ENCODE measurements around the gene FUBP3.

Gene FUBP3

DNA sequence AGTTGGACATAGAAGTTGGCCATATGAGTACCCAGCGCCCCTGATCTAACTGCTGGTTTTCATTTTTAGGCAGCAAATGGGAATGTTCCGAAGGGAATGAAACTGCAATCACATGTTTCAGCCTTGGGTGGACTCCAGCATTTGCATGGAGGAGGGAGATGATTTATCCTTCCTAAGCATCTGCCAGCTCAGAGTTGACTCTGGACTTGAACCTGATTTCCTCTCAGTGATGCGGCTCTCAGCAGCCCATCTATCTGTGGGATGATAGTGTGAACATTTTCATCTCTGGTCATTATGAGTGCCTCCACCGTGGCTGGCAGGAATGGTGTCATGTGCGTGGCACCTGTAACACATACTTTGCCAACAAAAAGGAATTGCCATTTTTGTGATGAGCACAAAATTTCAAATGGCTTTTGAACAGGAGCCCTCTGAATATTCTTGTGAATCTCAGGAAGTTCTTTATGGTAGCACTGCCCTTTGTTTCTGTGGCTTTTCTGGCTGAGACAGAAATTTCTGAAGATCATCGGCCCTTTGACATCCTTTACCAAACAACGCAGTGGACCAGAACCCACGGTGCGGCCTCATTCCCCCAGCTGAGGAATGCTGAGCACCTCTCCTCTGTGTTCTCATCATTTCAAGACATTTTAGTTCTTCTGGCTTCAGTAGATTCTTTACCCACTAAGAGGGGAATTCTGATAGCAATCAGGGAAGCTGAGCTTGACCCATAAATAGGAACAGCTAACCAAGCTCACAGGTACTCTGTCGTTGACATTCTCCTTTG lies 28.5 kb downstream of the FUBP3 start:
- no peak for DNase-seq (ENCODE audit: low read depth)

DNA sequence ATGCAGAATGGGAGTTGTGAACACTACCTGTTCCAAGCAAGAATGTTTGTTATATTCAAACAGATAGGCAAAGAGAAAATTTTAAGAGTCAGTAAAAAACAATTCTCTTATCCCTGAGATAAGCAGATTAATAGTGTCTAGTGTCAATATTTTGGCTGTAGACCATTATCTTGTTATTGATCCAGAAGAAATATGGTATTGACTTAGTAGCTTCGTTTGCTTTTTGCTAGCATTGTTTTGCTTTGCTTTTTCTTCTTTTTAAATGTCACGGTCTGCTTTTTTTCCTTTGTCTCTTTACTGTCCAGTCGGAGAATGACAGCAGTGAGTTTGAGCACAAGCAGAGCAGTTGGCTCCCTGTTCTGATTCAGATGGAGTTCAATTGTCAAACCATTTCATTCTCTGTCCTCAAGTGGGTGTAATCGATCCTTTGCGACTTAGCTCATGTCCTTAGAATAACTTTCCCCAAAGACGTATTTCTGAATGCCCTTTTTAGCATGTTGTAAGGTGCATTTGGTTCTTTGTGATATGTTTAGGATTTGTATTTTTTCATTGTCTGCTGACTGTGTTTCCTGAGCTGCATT lies 29.3 kb downstream of the FUBP3 start:
- DNase-seq (ENCODE audit: low read depth) = no peak

DNA sequence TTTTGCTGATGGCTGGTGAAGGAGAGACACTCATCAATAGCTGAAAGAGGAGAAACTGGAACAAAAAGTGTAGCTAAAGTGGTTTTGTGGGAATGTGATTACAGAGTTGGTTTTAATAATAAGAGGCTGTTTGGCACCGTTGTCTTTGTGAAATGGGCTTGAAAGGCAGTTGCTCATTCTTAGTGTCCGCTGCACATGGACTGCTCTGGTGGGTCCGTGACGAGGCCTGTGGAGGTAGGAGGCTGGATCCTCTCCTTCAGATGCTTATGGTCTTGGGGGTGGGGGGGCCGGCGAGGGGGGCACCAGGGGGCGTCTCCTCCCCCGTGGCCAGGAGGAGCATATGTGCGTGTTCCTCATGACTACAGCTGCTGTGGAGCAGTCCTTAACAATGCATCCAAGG lies 29.8 kb downstream of the FUBP3 start:
- DNase-seq (ENCODE audit: low read depth) = no peak

DNA sequence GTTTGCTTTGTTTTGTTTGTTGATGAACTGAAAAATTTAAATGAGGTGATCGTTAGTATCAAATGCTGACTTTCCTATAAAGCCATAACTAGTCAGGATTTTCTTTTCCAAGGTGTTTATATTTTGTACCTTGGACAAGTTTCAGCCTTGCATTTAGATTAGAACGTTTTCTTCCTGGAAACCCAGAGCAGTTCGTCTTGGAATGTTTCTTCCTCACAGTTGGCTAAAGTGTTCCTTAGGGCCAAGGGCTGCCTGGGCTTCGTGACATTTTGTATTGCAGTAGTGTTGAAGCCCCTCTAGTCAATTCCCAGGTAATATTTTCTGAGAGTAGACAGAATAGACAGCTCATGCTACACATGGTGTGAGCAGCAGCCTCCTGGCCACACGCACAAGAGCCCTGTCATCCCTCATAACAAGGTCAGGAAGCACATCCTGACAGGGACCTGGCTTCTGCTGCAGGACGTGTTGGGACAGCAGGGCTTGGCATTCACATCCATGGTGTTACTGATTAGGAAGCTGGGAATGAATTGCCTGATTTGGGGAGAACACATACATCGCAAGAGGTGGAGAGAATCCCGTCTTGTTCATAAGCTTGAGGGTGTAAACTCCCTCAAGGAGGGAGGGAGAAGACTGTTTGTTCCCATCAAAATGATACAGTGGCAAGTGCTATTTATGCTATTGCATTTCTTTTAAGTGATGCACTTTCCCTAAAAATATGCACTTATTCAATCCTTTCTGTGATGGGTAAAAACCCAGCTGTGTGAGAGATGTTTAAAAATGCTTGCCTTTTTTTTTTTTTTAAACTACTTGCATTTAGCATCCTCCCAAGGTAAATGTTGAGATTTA lies 31.7 kb downstream of the FUBP3 start:
- no peak for DNase-seq (ENCODE audit: low read depth)

DNA sequence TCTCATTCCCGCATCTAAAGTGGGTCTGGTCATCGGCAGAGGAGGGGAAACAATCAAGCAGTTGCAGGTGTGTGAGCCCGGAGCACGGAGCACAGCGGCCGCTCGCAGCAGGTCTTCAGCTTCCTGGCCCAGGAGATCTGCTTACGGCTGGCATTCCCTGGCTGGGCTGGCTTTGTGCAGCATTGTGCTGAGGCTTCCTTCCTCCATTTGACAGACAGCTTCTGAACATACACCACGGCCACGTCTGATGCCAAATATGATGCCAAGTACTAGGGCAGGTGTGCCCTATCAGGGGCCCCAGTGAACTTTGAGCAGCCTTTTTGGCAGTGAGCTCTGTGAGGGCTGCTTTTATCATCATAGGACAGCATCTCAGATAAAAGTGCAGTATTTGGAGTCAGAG lies 37.1 kb downstream of the FUBP3 start:
- DNase-seq (ENCODE audit: low read depth) = no peak

DNA sequence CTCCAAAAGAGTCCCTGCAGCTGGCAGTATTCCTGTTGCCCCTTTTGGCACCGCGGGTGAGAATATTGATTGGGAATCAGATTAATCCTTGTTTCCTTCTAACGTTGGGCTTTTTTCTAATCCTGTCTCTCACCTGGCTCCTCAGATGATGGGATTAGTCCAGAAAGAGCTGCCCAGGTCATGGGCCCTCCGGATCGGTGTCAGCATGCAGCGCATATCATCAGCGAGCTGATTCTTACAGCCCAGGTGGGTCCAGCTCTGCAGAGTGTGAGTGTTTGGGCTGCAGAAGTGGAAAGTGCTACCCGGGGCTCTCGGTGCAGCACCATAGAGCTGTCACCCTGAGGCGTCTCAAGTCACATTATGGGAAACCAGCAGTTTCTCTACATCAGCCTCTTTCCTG lies 44.1 kb downstream of the FUBP3 start:
- DNase-seq (ENCODE audit: low read depth) = no peak

DNA sequence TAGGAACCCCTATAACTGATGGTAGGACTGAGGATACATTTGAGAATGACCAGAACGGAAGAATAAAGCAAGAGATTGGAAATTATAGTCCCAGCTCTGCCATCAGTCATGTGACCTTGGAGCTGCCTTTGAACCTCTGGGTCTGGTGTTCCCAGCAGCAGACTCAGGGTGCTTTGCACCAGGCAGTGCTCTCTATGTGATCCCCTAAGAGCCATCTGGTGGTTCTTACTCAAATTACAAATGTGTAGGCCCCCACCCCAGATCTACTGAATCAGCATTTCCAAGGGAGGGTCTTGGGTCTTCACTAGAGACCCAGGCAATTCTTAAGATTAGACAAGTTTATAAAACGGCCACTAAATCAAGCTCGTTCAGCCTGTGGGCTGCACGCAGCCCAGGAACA lies 44.8 kb downstream of the FUBP3 start:
- no peak for DNase-seq (ENCODE audit: low read depth)

DNA sequence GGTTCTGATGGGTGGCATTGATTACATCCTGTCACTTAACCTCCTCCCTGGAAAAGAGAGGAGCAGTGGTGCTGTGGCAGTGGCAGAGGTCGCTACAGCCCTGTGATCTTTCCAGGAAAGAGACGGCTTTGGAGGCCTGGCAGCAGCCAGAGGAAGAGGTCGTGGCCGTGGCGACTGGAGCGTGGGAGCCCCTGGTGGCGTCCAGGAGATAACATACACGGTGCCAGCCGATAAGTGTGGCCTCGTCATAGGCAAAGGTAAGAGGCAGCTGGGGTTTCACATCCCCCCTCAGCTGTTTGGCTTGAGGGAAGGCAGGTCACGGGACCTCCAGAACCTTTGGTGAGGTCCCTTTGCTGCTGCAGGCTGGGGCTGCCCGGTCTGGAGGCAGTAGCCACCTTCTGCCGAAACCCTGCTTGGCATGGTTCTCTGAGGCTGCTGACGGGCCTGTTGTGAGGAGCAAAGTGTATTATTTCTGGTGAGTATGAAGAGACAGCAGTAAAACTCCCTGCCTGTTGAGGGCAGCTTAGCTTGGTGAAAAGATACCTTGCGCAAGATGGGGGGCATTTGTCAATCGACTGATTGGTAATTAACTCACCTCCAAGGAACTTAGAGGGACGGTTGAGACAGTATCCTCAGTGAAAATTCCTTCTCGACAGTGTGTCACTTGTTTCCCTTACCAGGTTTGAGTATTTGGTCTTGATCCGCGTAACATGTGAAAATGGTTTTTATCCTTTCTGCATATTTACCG lies 47.0 kb downstream of the FUBP3 start:
- no peak for DNase-seq (ENCODE audit: low read depth)

DNA sequence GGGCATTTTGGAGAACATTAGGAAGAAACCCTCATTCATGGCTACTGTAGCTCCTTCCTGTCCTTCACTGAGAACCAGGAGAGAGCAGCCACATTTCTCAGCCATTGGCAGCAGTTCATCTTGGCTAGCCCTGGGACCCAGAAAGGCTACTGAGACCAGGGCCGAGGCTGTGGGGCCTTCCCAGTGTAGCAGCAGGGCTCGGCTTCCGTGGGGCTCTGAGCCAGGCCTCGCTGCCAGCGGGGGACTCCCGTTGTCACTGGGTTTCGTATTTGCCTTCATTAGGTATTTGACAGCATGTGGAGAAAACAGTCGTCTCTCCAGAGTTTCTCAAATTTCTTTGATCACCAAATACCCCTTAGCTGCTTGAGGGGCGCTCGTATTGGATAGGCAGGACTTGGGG lies 47.7 kb downstream of the FUBP3 start:
- no peak for DNase-seq (ENCODE audit: low read depth)

DNA sequence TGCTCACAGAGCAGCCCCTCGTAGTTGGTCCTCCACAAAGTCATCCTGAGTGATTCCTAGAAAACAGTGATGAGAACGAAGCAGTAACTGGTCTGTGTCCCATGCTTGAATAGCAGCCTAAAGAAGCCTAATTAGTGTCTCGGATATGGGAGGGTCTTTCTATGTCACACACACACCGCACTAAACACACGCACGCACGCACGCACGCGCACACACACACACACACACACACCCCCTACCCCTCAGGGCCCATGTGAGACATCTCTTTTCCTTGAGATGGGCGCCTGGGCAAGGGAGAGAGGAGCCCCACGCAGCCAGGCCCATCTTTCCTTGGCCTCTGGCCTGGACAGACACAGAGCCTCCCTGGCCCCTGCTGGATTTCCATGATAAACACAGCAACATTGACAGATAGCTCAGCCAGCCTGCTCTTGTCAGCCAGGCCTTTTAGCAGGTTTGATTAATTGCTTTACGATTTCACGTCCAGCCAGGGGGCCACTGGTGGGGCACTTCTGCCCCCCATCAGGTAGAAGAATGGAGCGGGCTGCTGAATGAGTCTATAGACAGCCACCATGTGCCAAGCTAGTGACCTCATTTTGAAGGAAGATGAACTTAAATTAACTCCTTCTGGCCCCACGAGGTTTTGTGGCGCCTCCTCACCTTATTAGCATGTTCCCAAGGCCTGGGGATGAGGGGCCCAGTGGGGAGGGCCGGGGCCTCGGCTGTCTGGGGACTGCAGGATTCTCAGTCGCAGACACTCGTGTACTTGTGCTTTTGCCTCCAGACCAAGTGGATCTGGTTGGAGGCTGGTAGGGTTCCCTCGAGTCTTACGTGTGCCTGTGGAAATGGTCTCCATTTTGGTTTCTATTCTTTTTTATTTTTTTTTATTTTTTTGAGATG lies 48.8 kb downstream of the FUBP3 start:
- DNase-seq (ENCODE audit: low read depth) = no peak

DNA sequence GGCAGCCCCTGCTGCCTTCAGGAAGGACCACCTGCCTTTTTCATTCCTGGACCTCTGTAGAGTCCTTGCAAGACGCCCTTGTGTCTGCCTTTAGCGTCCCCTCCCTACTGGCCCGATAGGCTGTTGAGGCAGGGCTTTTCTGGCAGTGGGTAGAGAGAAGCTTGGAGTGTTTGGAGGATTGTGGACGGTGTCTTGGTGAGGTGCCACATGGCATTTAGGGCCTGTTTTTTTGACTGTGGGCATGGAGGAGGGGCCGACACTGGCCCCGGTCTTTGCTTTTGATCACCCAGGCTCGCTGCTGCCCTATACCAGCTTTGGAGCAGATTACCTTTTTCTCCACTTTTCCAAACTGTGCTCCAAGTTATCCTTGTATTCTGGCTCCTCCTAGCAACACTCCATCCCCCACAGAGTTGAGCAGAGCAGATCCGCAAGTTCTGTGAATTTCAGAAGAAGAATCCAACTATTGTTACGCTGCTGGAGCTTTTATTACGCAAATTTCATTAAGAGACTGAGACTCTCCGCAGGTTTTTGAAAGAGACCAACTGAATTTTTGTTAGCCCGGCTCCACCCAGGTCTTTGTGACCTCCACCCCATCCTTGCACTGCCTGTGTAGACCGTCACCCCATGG lies 50.2 kb downstream of the FUBP3 start:
- DNase-seq (ENCODE audit: low read depth) = no peak

DNA sequence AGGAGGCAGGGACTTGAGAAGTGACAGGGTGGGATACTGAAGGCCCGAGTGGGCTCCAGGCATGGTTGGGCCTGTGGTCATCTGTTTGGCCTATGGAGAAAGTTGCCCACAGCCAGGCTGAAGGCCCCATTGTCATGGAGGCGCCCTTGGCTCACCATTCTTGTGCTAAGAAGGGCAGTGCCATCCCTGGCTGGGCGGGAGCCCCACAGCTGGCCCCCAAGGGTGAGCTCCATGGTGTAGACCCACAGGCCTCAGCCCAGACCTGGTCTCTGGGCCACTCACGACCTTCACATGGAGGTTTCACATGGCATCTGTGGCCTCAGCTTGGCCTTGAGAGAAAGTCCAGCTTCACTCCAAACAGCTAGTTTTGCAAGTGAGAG lies 50.7 kb downstream of the FUBP3 start:
- DNase-seq (ENCODE audit: low read depth) = no peak

DNA sequence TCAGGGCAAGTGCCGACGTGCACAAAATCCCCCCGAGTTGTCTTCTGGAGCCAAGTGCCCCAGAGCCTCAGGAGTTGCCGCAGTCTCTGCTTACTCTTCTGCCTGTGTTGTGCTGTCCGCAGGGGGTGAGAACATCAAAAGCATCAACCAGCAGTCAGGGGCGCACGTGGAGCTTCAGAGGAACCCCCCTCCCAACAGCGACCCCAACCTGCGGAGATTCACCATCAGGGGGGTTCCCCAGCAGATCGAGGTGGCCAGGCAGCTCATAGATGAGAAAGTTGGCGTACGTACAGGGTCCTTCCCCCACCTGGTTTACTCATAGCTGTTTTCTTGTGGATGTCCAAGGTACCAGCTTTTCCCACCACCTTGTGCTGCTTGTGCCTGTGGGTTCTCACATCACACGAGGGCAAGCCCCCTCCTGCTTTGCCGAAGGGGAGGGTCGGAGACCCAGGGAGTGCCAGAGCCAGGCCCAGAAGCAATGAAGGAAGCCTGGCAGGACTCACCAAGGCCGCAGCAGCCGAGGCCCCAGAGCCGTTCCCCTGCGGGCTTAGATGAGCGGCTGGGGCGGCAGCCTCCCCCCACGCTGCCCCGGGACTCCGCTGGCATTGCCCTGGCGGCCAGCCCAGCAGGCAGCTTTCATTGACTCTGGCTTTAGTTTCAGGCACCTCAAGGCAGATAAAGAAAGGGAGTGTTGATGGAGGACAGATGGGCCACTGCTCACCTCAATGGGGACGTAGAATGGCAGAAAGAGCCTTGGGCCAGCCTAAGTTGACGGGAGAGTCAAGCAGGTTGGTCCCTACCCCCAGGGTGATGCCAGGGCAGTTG lies 51.3 kb downstream of the FUBP3 start:
- no peak for DNase-seq (ENCODE audit: low read depth)

DNA sequence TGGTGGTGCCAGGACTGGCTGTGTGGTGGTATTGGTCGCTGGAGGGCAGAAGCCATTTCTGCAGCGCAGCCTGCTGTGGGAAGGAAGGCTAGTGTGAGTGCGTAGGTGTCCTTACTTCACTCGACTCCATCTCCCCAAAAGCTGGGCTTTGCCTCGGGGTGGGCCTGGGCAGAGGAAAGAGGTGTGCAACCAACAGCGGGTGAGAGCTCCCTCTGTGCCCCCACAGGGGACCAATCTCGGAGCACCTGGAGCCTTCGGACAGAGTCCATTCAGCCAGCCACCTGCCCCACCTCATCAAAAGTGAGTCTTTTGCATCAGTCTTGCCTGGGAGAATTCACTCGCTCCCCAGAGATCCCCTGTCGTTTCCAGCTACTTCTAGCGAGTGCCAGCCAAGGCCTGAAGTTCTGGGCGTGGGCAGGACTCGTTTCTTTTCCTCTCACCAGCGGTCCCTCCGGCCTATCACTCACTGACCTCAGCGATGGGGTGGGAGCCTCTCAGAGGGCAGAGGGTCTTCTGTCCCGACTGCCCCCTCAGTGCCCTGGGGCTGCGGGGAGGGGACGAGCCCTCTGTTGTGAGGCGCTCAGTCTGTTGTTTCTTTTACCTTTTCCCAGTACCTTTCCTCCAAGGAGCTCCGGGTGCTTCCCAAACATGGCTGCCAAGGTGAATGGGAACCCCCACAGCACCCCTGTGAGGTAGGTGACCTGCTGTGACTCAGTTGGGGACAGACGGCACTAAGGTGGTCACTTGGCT lies 52.1 kb downstream of the FUBP3 start:
- no peak for DNase-seq (ENCODE audit: low read depth)

DNA sequence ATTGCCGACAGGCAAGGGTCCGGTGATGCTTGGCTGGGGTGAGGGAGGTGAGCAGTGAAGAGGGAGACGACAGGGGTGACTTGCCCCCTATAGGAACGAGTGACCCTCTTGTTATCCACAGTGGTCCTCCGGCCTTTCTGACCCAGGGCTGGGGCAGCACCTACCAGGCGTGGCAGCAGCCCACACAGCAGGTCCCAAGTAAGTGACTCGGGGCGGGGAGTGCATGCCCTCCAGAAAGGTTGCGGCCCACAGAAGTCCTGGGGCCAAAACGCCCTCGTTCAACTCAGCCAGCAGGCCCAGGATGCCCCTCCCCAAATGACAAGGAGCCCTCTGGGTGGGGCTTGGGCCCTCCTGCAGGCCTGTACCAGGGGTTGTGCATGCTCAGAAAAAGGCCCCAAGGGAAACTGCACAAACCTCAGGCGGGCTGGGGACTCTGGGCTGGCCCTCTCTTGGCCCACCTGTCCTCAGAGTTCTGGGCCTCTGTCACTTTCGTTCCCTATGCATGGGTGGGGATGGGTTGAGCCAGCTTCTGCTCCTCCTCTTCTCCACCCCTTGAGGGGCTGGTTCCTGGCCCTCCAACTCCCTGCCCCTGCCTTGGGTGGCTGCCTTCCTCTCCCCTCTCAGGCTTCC lies 52.8 kb downstream of the FUBP3 start:
- DNase-seq (ENCODE audit: low read depth) = no peak

DNA sequence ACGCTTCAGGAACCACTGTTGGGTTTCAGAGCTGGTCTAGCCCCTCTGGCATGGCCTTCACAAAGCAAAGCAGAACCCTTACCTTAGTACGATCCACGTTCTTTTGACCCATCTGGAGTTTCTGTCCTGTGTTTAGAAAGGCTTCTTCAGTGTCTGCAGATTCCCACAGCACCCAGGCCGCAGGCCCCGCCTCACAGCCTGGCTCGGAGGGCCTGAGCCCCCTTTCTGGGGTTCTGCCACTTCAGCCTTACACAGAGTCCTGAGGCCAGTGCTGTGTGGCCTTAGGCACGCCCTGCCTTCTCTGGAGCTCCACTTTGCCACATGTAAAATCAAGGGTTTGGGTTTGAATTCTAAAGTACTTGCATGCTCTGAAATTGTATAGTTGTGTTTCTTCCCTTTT lies 53.5 kb downstream of the FUBP3 start:
- no peak for DNase-seq (ENCODE audit: low read depth)

DNA sequence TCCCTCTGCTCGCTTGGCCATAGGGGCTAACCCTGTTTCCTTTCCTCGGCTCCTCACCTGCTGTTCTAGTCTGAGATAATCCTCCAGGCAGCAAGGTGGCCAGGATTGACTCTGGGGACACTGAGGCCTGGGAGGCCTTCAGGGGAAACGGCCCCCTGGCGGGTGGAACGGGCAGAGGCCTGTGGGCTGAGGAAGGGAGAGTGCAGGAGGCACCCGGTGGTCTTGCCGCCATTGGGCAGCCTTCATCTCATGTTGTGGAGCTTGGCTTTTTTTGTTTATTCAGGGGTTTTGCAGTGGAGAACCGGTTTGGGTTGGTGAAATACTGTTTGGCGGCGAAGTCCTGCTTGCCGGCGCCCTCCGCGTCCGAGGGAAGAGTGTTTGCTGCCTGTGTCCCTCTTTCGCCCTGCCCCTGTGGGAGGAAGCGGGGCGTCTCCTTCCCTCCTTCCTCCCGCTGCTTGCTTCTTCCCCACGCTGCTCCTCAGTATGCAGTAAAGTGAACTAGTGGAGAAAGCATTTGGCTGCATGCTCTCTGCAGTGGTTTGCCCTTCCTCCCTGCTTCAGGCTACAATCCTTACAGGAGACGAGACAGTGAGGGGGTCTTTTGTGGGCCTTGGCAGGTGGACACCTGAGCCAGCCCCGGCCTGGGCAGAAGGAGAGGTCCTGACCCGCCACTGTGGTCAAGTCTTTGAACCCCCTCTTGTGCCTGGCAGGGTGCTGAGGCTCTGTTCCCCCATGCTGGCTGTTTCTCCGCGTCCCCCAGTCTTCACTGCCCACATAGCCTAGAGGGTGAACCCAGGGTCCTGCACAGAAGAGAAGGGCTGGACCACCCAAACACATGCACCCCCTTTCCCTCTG lies 54.2 kb downstream of the FUBP3 start:
- DNase-seq (ENCODE audit: low read depth) = no peak
